Endothelial cell (in vitro differentiated cells): ENCODE results near the gene RIBC2. TPM values are rescaled to one million over a fixed set of nuclear protein-coding genes. Genes with fewer than 3 reads are reported as not detected.

Source experiments
- DNase-seq: peaks from one replicate; pipeline ENCODE4 v3.0.0; 2021; ENCODE audit warnings: low spot score
- H3K27ac Mint-ChIP-seq: one replicate; pipeline ENCODE4 v1.8.0; 2021; ENCODE audit warnings: mixed read lengths, inconsistent platforms; ENCODE audit not compliant: unreplicated experiment
- H3K27me3 Mint-ChIP-seq: one replicate; pipeline ENCODE4 v1.8.0; 2021; ENCODE audit warnings: mild to moderate bottlenecking, moderate library complexity, mixed read lengths, inconsistent platforms; ENCODE audit not compliant: unreplicated experiment
- H3K36me3 Mint-ChIP-seq: one replicate; pipeline ENCODE4 v1.8.0; 2021; ENCODE audit warnings: mild to moderate bottlenecking, low read depth, mixed read lengths, inconsistent platforms; ENCODE audit not compliant: unreplicated experiment
- H3K4me1 Mint-ChIP-seq: one replicate; pipeline ENCODE4 v1.8.0; 2021; ENCODE audit warnings: mild to moderate bottlenecking, mixed read lengths, inconsistent platforms; ENCODE audit not compliant: unreplicated experiment
- H3K4me3 Mint-ChIP-seq: one replicate; pipeline ENCODE4 v1.8.0; 2021; ENCODE audit warnings: mild to moderate bottlenecking, mixed read lengths, inconsistent platforms; ENCODE audit not compliant: unreplicated experiment
- H3K9me3 Mint-ChIP-seq: one replicate; pipeline ENCODE4 v1.8.0; 2021; ENCODE audit warnings: mixed read lengths, inconsistent platforms; ENCODE audit not compliant: unreplicated experiment
- total RNA-seq: library from RNA; stranded (reverse); fragmentation: NEBNext Ultra II Directional; extraction: Animal tissue kit (Norgen Biotek cat#: 25700); gene quantifications from one replicate; pipeline ENCODE4 v1.2.1, GENCODE V29; 2021; ENCODE audit not compliant: unreplicated experiment
- TF ChIP-seq, protein P1 (sequence below): fragments of 200-600 bp; sonication (generic); IDR thresholded peaks from one replicate; pipeline ENCODE4 v1.5.0; 2021; ENCODE audit warnings: antibody characterized with exemption; ENCODE audit not compliant: unreplicated experiment

RIBC2 gene
- total RNA-seq, 1 donor from 2014 or later, result 0.54 TPM

DNA sequence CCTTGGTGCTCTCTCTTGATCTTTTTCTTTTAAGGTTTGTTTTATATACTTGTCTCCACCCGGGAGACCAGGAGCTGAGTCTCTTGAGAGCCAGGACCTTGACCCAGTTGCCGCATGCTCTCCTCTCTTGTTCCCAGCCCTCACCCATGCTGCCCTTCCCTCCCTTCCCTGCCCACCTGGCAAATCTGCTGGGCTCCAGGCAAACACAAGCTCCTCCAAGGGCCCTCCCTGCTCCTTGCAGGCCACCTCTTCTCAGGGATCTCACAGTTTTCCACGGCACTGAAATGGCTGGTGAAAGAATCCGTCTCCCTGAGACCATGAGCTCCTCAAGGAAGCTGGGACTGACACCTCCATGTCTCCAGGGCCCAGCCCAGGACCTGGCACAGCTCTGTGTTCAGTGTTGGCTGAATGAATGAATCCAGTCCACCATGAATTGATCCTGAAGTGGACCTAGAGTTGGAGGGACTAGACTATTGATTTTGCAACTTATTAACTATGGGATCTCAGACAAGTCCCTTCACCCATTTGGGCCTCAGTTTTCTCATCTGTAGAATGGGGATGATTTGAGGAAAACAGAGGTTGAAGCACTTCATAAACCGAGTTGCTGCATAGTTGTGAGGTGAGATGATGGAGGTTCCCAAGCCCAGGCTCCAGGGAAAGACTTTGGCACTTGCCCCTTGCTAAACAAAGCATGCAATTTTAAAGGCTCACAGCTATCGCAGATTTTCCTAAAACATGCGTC lies 64.0 kb downstream of the RIBC2 start:
- no peak overlapping the region for H3K4me3 Mint-ChIP-seq
- no peak for DNase-seq
- no peaks in the 10 kb centered on the region for H3K36me3 Mint-ChIP-seq
- TF ChIP-seq, protein P1, sequence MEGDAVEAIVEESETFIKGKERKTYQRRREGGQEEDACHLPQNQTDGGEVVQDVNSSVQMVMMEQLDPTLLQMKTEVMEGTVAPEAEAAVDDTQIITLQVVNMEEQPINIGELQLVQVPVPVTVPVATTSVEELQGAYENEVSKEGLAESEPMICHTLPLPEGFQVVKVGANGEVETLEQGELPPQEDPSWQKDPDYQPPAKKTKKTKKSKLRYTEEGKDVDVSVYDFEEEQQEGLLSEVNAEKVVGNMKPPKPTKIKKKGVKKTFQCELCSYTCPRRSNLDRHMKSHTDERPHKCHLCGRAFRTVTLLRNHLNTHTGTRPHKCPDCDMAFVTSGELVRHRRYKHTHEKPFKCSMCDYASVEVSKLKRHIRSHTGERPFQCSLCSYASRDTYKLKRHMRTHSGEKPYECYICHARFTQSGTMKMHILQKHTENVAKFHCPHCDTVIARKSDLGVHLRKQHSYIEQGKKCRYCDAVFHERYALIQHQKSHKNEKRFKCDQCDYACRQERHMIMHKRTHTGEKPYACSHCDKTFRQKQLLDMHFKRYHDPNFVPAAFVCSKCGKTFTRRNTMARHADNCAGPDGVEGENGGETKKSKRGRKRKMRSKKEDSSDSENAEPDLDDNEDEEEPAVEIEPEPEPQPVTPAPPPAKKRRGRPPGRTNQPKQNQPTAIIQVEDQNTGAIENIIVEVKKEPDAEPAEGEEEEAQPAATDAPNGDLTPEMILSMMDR, result no peak
- peaks cover 4% of the 10 kb centered on the region for H3K4me1 Mint-ChIP-seq
- no peak overlapping the region for H3K27ac Mint-ChIP-seq
- H3K27me3 Mint-ChIP-seq, result peaks cover 2% of the 10 kb centered on the region
- H3K9me3 Mint-ChIP-seq, result no peaks in the 10 kb centered on the region

DNA sequence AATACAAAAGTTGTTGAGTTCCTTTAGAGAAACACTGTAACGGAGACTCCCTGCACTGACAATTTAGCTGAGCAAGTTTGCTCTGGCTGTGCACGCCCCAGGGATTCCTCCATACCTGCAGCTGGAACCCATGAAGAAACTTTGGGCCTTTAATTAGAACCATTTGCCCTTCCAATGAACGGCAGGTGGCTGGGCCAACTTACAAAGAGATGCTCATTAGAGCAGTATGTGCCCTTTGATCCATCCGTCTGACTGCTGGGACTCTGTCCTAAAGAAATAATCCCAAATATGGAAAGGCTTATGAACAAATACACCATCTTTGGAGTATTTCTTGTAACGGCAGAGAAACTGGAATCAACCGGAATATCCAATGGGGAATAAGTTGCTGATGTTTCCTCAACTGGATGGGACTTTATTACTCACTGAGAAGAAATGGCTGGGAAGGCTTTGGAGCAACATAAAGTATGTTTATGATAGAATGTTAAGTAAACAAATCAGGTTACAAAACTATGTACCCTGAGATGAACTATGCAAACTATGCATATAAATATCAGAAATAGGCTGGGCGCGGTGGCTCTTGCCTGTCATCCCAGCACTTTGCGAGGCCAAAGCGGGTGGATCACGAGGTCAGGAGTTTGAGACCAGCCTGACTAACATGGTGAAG lies 64.7 kb downstream of the RIBC2 start:
- Mint-ChIP-seq H3K36me3 (no peaks in the 10 kb centered on the region), H3K27ac (no peak overlapping the region), H3K9me3 (no peaks in the 10 kb centered on the region), H3K4me1 (peaks cover 4% of the 10 kb centered on the region), H3K27me3 (peaks cover 2% of the 10 kb centered on the region), H3K4me3 (no peak overlapping the region)
- TF ChIP-seq, protein P1, result no peak
- no peak for DNase-seq

DNA sequence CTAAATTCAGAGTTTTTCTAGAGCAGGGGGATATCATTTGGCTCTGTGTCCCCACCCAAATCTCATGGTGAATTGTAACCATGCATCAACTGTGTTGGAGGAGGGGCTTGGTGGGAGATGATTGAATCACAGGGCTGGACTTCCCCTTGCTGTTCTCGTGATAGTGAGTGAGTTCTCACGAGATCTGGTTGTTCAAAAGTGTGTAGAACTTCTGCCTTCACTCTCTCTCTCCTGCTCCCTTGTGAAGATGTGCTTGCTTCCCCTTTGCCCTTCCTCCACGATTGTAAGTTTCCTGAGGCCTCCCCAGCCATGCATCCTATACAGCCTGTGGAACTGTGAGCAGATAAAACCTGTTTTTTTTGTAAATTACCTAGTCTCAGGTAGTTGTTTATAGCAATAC lies 67.2 kb downstream of the RIBC2 start:
- peaks cover 6% of the 10 kb centered on the region for H3K36me3 Mint-ChIP-seq
- TF ChIP-seq, protein P1, result no peak
- no peak for DNase-seq
- no peaks in the 10 kb centered on the region for H3K9me3 Mint-ChIP-seq
- no peaks in the 10 kb centered on the region for H3K4me1 Mint-ChIP-seq
- H3K27me3 Mint-ChIP-seq, result peaks cover 2% of the 10 kb centered on the region
- no peak overlapping the region for H3K4me3 Mint-ChIP-seq
- no peak overlapping the region for H3K27ac Mint-ChIP-seq

DNA sequence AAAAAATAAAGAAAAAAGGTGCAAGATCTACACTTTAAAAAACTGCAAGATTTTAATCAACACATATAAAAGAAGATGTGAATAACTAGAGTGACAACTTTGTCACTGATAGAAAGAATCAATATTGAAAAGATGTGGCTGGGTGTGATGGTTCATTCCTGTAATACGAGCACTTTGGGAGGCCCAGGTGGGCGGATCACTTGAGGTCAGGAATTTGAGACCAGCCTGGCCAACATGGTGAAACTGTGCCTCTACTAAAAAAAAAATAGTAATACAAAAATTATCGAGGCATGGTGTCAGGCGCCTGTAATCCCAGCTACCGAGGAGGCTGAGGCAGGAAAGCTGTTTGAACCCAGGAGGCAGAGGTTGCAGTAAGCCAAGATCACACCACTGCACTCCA lies 68.2 kb downstream of the RIBC2 start:
- no peak for DNase-seq
- Mint-ChIP-seq H3K36me3 (peaks cover 6% of the 10 kb centered on the region), H3K9me3 (no peaks in the 10 kb centered on the region), H3K4me1 (no peaks in the 10 kb centered on the region), H3K27me3 (peaks cover 2% of the 10 kb centered on the region), H3K4me3 (no peak overlapping the region), H3K27ac (no peak overlapping the region)
- TF ChIP-seq, protein P1, result no peak

Other genes starting within 250 kb of the RIBC2 start
- 103 TPM for gene NUP50, start 249.8 kb upstream of the RIBC2 start, total RNA-seq
- 18.7 TPM for gene KIAA0930, start 172.8 kb upstream of the RIBC2 start, total RNA-seq
- gene UPK3A, start 128.7 kb upstream of the RIBC2 start, total RNA-seq, result not detected
- 26.6 TPM for gene FAM118A, start 103.8 kb upstream of the RIBC2 start, total RNA-seq
- gene SMC1B, start 94 bp upstream of the RIBC2 start, total RNA-seq, result not detected
- gene FBLN1, start 89.2 kb downstream of the RIBC2 start, total RNA-seq, result 238 TPM